ENCODE data around the gene NNAT.

NNAT gene

GRCh38 chr20:37564388-37565133, 43.5 kb downstream of the NNAT start:
- peaks cover 2% of the 10 kb centered on the region for H3K4me1 ChIP-seq (ENCODE audit: control insufficient read depth, insufficient read depth, low read length)
- no peak overlapping the region for H3K9ac ChIP-seq (ENCODE audit: low read length)
- H3K4me3 ChIP-seq (ENCODE audit: low read length), result no peak overlapping the region
- peaks cover 65% of the 10 kb centered on the region for H3K27me3 ChIP-seq (replicated peaks; ENCODE audit: control insufficient read depth, insufficient read depth, low read length)
- peaks cover 13% of the 10 kb centered on the region for H3K9me3 ChIP-seq (ENCODE audit: control insufficient read depth, low read length)
- no peaks in the 10 kb centered on the region for H3K36me3 ChIP-seq (ENCODE audit: control insufficient read depth, insufficient read depth, low read length, severe bottlenecking)
- peak; percentile 77 for DNase-seq (ENCODE audit: low read depth)

GRCh38 chr20:37565134-37565811, 44.2 kb downstream of the NNAT start:
- Histone ChIP-seq H3K9me3 (ENCODE audit: control insufficient read depth, low read length) (peaks cover 13% of the 10 kb centered on the region), H3K4me1 (ENCODE audit: control insufficient read depth, insufficient read depth, low read length) (peaks cover 2% of the 10 kb centered on the region), H3K9ac (ENCODE audit: low read length) (no peak overlapping the region), H3K36me3 (ENCODE audit: control insufficient read depth, insufficient read depth, low read length, severe bottlenecking) (no peaks in the 10 kb centered on the region), H3K27me3 (replicated peaks; ENCODE audit: control insufficient read depth, insufficient read depth, low read length) (peaks cover 72% of the 10 kb centered on the region), H3K4me3 (ENCODE audit: low read length) (no peak overlapping the region)
- no peak for DNase-seq (ENCODE audit: low read depth)

GRCh38 chr20:37566590-37567330, 45.7 kb downstream of the NNAT start:
- H3K36me3 ChIP-seq (ENCODE audit: control insufficient read depth, insufficient read depth, low read length, severe bottlenecking), result no peaks in the 10 kb centered on the region
- H3K9ac ChIP-seq (ENCODE audit: low read length), result no peak overlapping the region
- H3K9me3 ChIP-seq (ENCODE audit: control insufficient read depth, low read length), result peaks cover 13% of the 10 kb centered on the region
- no peak for DNase-seq (ENCODE audit: low read depth)
- no peak overlapping the region for H3K4me3 ChIP-seq (ENCODE audit: low read length)
- H3K4me1 ChIP-seq (ENCODE audit: control insufficient read depth, insufficient read depth, low read length), result peaks cover 2% of the 10 kb centered on the region
- H3K27me3 ChIP-seq (replicated peaks; ENCODE audit: control insufficient read depth, insufficient read depth, low read length), result peaks cover 84% of the 10 kb centered on the region

- no peak for DNase-seq (ENCODE audit: low read depth)
- no peak overlapping the region for H3K9ac ChIP-seq (ENCODE audit: low read length)
- peaks cover 2% of the 10 kb centered on the region for H3K4me1 ChIP-seq (ENCODE audit: control insufficient read depth, insufficient read depth, low read length)
- H3K9me3 ChIP-seq (ENCODE audit: control insufficient read depth, low read length), result peaks cover 13% of the 10 kb centered on the region
- no peak overlapping the region for H3K4me3 ChIP-seq (ENCODE audit: low read length)
- no peaks in the 10 kb centered on the region for H3K36me3 ChIP-seq (ENCODE audit: control insufficient read depth, insufficient read depth, low read length, severe bottlenecking)
- peaks cover 80% of the 10 kb centered on the region for H3K27me3 ChIP-seq (replicated peaks; ENCODE audit: control insufficient read depth, insufficient read depth, low read length)
Measured at GRCh38 chr20:37567331-37567665, 46.2 kb downstream of the NNAT start.

DNA sequence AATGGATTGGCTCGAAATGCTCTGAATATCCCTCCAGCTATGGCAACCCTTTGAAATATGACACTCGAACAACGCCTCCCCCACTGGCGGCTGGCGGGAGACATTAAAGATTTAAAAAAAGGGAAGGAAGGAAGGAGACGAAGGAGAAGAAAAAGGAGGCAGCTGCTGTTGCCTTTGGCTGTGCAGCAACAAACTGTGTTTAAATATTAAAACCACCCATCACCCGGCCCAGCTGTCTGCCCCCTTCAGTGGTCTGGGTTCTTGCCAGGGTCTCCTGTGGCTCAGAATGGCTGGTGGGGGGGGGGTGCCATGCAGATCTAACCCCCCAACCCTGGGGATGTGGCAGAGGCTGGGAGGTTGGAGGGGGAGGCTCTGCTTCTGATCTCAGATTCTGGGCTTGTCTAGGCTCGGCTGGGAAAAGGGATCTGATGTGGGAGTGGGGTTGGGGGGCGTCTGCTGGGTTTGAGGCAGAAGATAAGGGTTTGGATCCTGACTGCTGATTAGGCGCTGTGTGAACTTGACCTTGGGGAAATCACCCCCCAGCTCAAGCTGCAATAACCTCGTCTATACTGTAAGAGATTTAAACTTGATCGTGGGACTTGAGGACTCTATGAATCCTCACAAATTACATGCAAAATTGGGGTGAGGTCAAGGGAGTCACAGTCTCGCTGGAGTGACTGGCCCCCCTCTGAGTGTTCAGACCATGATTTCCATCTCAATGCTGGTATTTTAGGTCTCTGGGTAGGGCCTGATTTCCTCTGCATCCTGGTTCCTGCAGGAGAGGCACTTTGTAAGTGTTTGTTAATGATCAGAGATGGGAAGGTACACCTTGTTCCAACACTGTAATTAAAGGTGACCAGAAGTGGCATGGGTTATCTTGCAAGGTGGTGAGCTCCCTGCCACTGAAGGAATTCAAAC, 46.9 kb downstream of the NNAT start:
- no peak overlapping the region for H3K4me3 ChIP-seq (ENCODE audit: low read length)
- DNase-seq (ENCODE audit: low read depth), result peak; percentile 26
- peaks cover 13% of the 10 kb centered on the region for H3K9me3 ChIP-seq (ENCODE audit: control insufficient read depth, low read length)
- no peaks in the 10 kb centered on the region for H3K36me3 ChIP-seq (ENCODE audit: control insufficient read depth, insufficient read depth, low read length, severe bottlenecking)
- H3K9ac ChIP-seq (ENCODE audit: low read length), result no peak overlapping the region
- H3K4me1 ChIP-seq (ENCODE audit: control insufficient read depth, insufficient read depth, low read length), result peaks cover 2% of the 10 kb centered on the region
- H3K27me3 ChIP-seq (replicated peaks; ENCODE audit: control insufficient read depth, insufficient read depth, low read length), result peaks cover 74% of the 10 kb centered on the region

DNA sequence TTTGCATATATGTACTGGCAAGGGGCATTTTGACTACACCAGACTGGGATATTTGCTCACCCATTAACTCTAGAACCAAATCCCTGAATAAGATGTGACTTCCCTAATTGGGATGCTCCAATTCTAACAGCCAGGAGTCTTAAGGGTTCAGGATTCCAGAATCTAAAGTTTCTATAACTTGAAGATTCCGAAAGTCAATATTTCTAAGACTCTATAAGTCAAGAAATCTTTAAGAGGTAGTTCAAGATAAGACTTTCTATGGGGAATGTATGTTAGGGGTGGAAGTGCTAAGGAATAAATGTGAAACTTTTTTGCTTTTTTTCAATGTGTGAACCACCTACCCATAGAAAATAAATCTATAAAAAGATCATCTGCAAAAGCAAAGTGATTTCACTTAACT, 49.4 kb downstream of the NNAT start:
- H3K9ac ChIP-seq (ENCODE audit: low read length), result no peak overlapping the region
- DNase-seq (ENCODE audit: low read depth), result no peak
- no peaks in the 10 kb centered on the region for H3K4me1 ChIP-seq (ENCODE audit: control insufficient read depth, insufficient read depth, low read length)
- peaks cover 64% of the 10 kb centered on the region for H3K27me3 ChIP-seq (replicated peaks; ENCODE audit: control insufficient read depth, insufficient read depth, low read length)
- H3K36me3 ChIP-seq (ENCODE audit: control insufficient read depth, insufficient read depth, low read length, severe bottlenecking), result no peaks in the 10 kb centered on the region
- H3K4me3 ChIP-seq (ENCODE audit: low read length), result no peak overlapping the region
- H3K9me3 ChIP-seq (ENCODE audit: control insufficient read depth, low read length), result peaks cover 13% of the 10 kb centered on the region

DNA sequence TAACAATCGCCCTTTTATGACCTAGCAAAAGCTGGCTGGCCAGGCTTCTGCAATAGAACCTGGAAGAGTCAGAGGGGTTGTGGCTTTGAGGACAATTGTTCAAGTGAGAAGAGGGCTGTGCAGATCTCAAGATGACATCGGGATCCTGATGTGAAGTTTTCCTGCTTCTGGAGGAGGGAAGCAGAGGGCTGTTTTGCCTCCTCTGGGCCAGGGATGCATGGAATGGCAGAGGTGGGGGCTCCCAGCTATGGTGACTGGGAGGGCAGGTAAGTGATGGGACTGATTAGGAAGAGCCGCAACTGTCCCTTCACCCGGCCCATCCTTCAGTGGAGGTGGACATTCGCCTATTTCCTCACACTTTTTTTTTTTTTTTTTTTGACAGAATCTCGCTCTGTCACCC, 50.0 kb downstream of the NNAT start:
- no peak for DNase-seq (ENCODE audit: low read depth)
- no peak overlapping the region for H3K9ac ChIP-seq (ENCODE audit: low read length)
- H3K4me3 ChIP-seq (ENCODE audit: low read length), result no peak overlapping the region
- no peaks in the 10 kb centered on the region for H3K36me3 ChIP-seq (ENCODE audit: control insufficient read depth, insufficient read depth, low read length, severe bottlenecking)
- H3K27me3 ChIP-seq (replicated peaks; ENCODE audit: control insufficient read depth, insufficient read depth, low read length), result peaks cover 65% of the 10 kb centered on the region
- no peaks in the 10 kb centered on the region for H3K4me1 ChIP-seq (ENCODE audit: control insufficient read depth, insufficient read depth, low read length)
- H3K9me3 ChIP-seq (ENCODE audit: control insufficient read depth, low read length), result peaks cover 13% of the 10 kb centered on the region

Data from adipocyte (in vitro differentiated cells).